HG03565 (cell line): ENCODE measurements around the gene DOCK2.
"Not testable (repeated sequence)": the region's sequence is repeated elsewhere in the genome, so short reads cannot be mapped to it uniquely, and the experiment has no call there.

ENCODE experiments used
- ATAC-seq: cut with Tn5 transposase; IDR thresholded peaks from one replicate; pipeline ENCODE4 v1.9.1; 2021; ENCODE audit warnings: mild to moderate bottlenecking, moderate library complexity; ENCODE audit not compliant: unreplicated experiment

The DOCK2 gene

GRCh38 chr5:169637085-169637548 lies at the start of gene DOCK2:
DOCK2 (plus strand) TSS chr5:169637275; CDS start chr5:169637327, 52 bp downstream.
- peak; percentile 82 for ATAC-seq

- ATAC-seq: no peak
Observed at GRCh38 chr5:169590602-169591001, 46.5 kb upstream of the DOCK2 start.

GRCh38 chr5:169591636-169592035 lies 45.4 kb upstream of the DOCK2 start:
- ATAC-seq: no peak

- ATAC-seq: no peak
Observed at GRCh38 chr5:169592937-169593650, 44.0 kb upstream of the DOCK2 start.

- no peak for ATAC-seq
Observed at GRCh38 chr5:169595172-169595820, 41.8 kb upstream of the DOCK2 start.

- ATAC-seq: no peak
Observed at GRCh38 chr5:169599451-169599850, 37.6 kb upstream of the DOCK2 start.

- ATAC-seq: no peak
Observed at GRCh38 chr5:169602535-169602934, 34.5 kb upstream of the DOCK2 start.

- no peak for ATAC-seq
Observed at GRCh38 chr5:169606279-169606678, 30.8 kb upstream of the DOCK2 start.

- ATAC-seq: no peak
Observed at GRCh38 chr5:169607882-169608281, 29.2 kb upstream of the DOCK2 start.

- no peak for ATAC-seq
Observed at GRCh38 chr5:169609716-169610115, 27.4 kb upstream of the DOCK2 start.

GRCh38 chr5:169610606-169611005 lies 26.5 kb upstream of the DOCK2 start:
- no peak for ATAC-seq

- ATAC-seq: no peak
Observed at GRCh38 chr5:169615561-169615960, 21.5 kb upstream of the DOCK2 start.

- ATAC-seq: not testable (repeated sequence)
Observed at GRCh38 chr5:169624307-169624706, 12.8 kb upstream of the DOCK2 start.

GRCh38 chr5:169626779-169627178 lies 10.3 kb upstream of the DOCK2 start:
- no peak for ATAC-seq

- ATAC-seq: no peak
Observed at GRCh38 chr5:169627551-169627950, 9.5 kb upstream of the DOCK2 start.

GRCh38 chr5:169628892-169629291 lies 8.2 kb upstream of the DOCK2 start:
- ATAC-seq: no peak

- ATAC-seq: no peak
Observed at GRCh38 chr5:169629847-169630548, 7.1 kb upstream of the DOCK2 start.

GRCh38 chr5:169631360-169631759 lies 5.7 kb upstream of the DOCK2 start:
- ATAC-seq: no peak

- ATAC-seq: no peak
Observed at GRCh38 chr5:169632946-169633345, 4.1 kb upstream of the DOCK2 start.

- no peak for ATAC-seq
Observed at GRCh38 chr5:169634606-169635005, 2.5 kb upstream of the DOCK2 start.

GRCh38 chr5:169635936-169636335 lies 1.1 kb upstream of the DOCK2 start:
- no peak for ATAC-seq
